HCT116 (cell line): Measurements from ENCODE around the gene NIN. TPM values are rescaled to one million over a fixed set of nuclear protein-coding genes. Genes with fewer than 3 reads are reported as not detected.

Experiments used
- ATAC-seq: fragments of 200-7000 bp; cut with Tn5 transposase; 2 replicates; pipeline ENCODE4 v1.9.1; 2020; ENCODE audit warnings: mild to moderate bottlenecking, moderate library complexity
- BruUV-seq: library from RNA; stranded (reverse); fragments of 400-500 nt; replicated peaks from 2 replicates; lab custom pipeline; 2021; lab: Mats Ljungman, UMichigan
- CTCF ChIA-PET: fragments of 300-600 bp; sonication (Branson Sonifier 250); formaldehyde crosslinking; loops from one replicate; lab custom pipeline; 2021; ENCODE audit warnings: antibody characterized with exemption; lab: Charles Lee
- POLR2A ChIA-PET: fragments of 300-600, 350-600 bp; sonication (Branson Sonifier 250); formaldehyde crosslinking; loops from one replicate; lab custom pipeline; 2021; ENCODE audit warnings: antibody characterized with exemption; lab: Charles Lee
- RAD21 ChIA-PET, 2 experiments: fragments of 300-600 bp; sonication (Branson Sonifier 250); formaldehyde crosslinking; loops; one replicate each; lab custom pipeline; 2023; ENCODE audit warnings: low total read pairs in 2 of 2; ENCODE audit not compliant: uncharacterized antibody in 2 of 2, unreplicated experiment in 2 of 2, low non-redundant PET in 1 of 2; lab: Charles Lee
- DNase-seq: peaks from one replicate; pipeline ENCODE4 v3.0.0-alpha.2; 2010; ENCODE audit warnings: low read depth, low spot score
- H2AFZ ChIP-seq: fragments of 200-600 bp; shearing (Covaris generic), sonication (generic); 2 replicates; pipeline ENCODE4 v1.6.1; 2017; ENCODE audit warnings: low read depth, mixed run types, mixed read lengths, antibody characterized with exemption, low read length; ENCODE audit not compliant: poor library complexity, severe bottlenecking
- H3K27ac ChIP-seq: 2 replicates; pipeline ENCODE4 v1.5.1; 2012; ENCODE audit warnings: low read depth, low read length
- H3K27me3 ChIP-seq: fragments of 200-600 bp; sonication (generic); 2 replicates; pipeline ENCODE4 v1.6.1; 2016; ENCODE audit warnings: mixed run types, low read length, mixed read lengths; ENCODE audit not compliant: insufficient read depth
- H3K36me3 ChIP-seq, 2 experiments: fragments of 200-500 bp in 1 of 2; fragments of 200-600 bp in 1 of 2; sonication (Bioruptor generic) in 1 of 2; sonication (generic) in 1 of 2; 2 replicates each; pipeline versions ENCODE4 v1.5.1 to v1.6.1; 2014 to 2016; ENCODE audit warnings: low read length in 2 of 2, inconsistent platforms in 1 of 2, mixed read lengths in 1 of 2, mixed run types in 1 of 2; ENCODE audit not compliant: insufficient read depth in 2 of 2, control insufficient read depth in 1 of 2
- H3K4me1 ChIP-seq, 2 experiments: fragments of 200-600 bp in 1 of 2; sonication (generic) in 1 of 2; 2 replicates each; pipeline versions ENCODE4 v1.5.1 to v1.6.1; 2012 to 2017; ENCODE audit warnings: low read length in 2 of 2, inconsistent platforms in 1 of 2, mild to moderate bottlenecking in 1 of 2, mixed read lengths in 1 of 2, mixed run types in 1 of 2, moderate library complexity in 1 of 2; ENCODE audit not compliant: insufficient read depth in 2 of 2, control insufficient read depth in 1 of 2
- H3K4me2 ChIP-seq: fragments of 200-600 bp; sonication (generic); 2 replicates; pipeline ENCODE4 v1.6.1; 2017; ENCODE audit warnings: mixed run types, low read length, mixed read lengths
- H3K4me3 ChIP-seq, 2 experiments: fragments of 200-600 bp in 1 of 2; sonication (generic) in 1 of 2; replicated peaks in 1 of 2; 2 replicates each; pipeline ENCODE4 v1.5.1; 2011 to 2016; ENCODE audit warnings: low read length in 2 of 2, control low read depth in 1 of 2, low read depth in 1 of 2, mild to moderate bottlenecking in 1 of 2, mixed read lengths in 1 of 2, mixed run types in 1 of 2
- H3K79me2 ChIP-seq: fragments of 200-600 bp; sonication (generic); 2 replicates; pipeline ENCODE4 v1.6.1; 2017; ENCODE audit warnings: mild to moderate bottlenecking, mixed run types, low read length, moderate library complexity, mixed read lengths; ENCODE audit not compliant: insufficient read depth
- H3K9ac ChIP-seq: fragments of 200-600 bp; sonication (generic); 2 replicates; pipeline ENCODE4 v1.6.1; 2016; ENCODE audit warnings: low read length, mixed read lengths
- H3K9me2 ChIP-seq: fragments of 200-600 bp; sonication (generic), shearing (Covaris generic); 2 replicates; pipeline ENCODE4 v1.6.1; 2017; ENCODE audit warnings: mixed run types, mild to moderate bottlenecking, moderate library complexity; ENCODE audit not compliant: insufficient read depth
- H3K9me3 ChIP-seq, 2 experiments: fragments of 200-500 bp in 1 of 2; fragments of 200-600 bp in 1 of 2; sonication (Bioruptor generic) in 1 of 2; sonication (generic) in 1 of 2; 2 replicates each; pipeline ENCODE4 v1.6.1; 2014 to 2017; ENCODE audit warnings: low read length in 2 of 2, mixed read lengths in 2 of 2, inconsistent platforms in 1 of 2, low read depth in 1 of 2, mild to moderate bottlenecking in 1 of 2, mixed run types in 1 of 2, moderate library complexity in 1 of 2; ENCODE audit not compliant: control insufficient read depth in 1 of 2, insufficient read depth in 1 of 2
- H4K20me1 ChIP-seq: fragments of 200-600 bp; sonication (generic), shearing (Covaris generic); 2 replicates; pipeline ENCODE4 v1.6.1; 2017; ENCODE audit warnings: mixed run types, mild to moderate bottlenecking, moderate library complexity; ENCODE audit not compliant: insufficient read depth
- ATF3 ChIP-seq: IDR thresholded peaks from 2 replicates; pipeline ENCODE4 v1.6.1; 2012
- CBX3 ChIP-seq: IDR thresholded peaks from 2 replicates; pipeline ENCODE4 v1.6.1; 2012; ENCODE audit warnings: low read depth
- CEBPB ChIP-seq: IDR thresholded peaks from 2 replicates; pipeline ENCODE4 v1.6.1; 2012; ENCODE audit warnings: low read depth
- CTCF ChIP-seq, 3 experiments: fragments of 200-600 bp in 1 of 3; sonication (generic) in 1 of 3; IDR thresholded peaks in 2 of 3; conservative IDR thresholded peaks in 1 of 3; 2 replicates each; pipeline ENCODE4 v1.5.1; 2012 to 2017; ENCODE audit warnings: low read depth in 2 of 3, low read length in 2 of 3, antibody characterized with exemption in 1 of 3, borderline replicate concordance in 1 of 3, control low read depth in 1 of 3, mild to moderate bottlenecking in 1 of 3, mixed read lengths in 1 of 3, mixed run types in 1 of 3, moderate library complexity in 1 of 3; ENCODE audit not compliant: insufficient read depth in 1 of 3
- EGR1 ChIP-seq: IDR thresholded peaks from 2 replicates; pipeline ENCODE4 v1.6.1; 2012; ENCODE audit warnings: low read depth
- FOSL1 ChIP-seq: IDR thresholded peaks from 2 replicates; pipeline ENCODE4 v1.6.1; 2012; ENCODE audit warnings: low read depth
- MAX ChIP-seq: IDR thresholded peaks from 2 replicates; pipeline ENCODE4 v1.6.1; 2012
- POLR2AphosphoS5 ChIP-seq: IDR thresholded peaks from 2 replicates; pipeline ENCODE4 v1.6.1; 2011; ENCODE audit warnings: mild to moderate bottlenecking, low read depth, low read length, moderate library complexity
- SIN3A ChIP-seq: IDR thresholded peaks from 2 replicates; pipeline ENCODE4 v1.6.1; 2012; ENCODE audit warnings: low read depth
- TCF7L2 ChIP-seq: IDR thresholded peaks from 2 replicates; pipeline ENCODE4 v1.7.0; 2011; ENCODE audit warnings: borderline replicate concordance, inconsistent platforms; ENCODE audit not compliant: insufficient read depth, insufficient read length; ENCODE audit errors: extremely low read depth
- YY1 ChIP-seq: IDR thresholded peaks from 2 replicates; pipeline ENCODE4 v1.6.1; 2011; ENCODE audit warnings: low read length, low read depth, moderate library complexity, mild to moderate bottlenecking; ENCODE audit not compliant: insufficient replicate concordance; ENCODE audit errors: extremely low read depth
- ZFX ChIP-seq: fragments of 450-650 bp; IDR thresholded peaks from 2 replicates; pipeline ENCODE4 v1.6.1; 2017
- ZNF274 ChIP-seq: fragments of 200-500 bp; sonication (Bioruptor generic); IDR thresholded peaks from 2 replicates; pipeline ENCODE4 v1.6.1; 2014; ENCODE audit warnings: mild to moderate bottlenecking, low read depth, low read length, inconsistent platforms
- intact Hi-C: fragments of 100-400 bp; cut with micrococcal nuclease; formaldehyde crosslinking; loops from 2 replicates; pipeline ENCODE4 v1.10.0; 2022
- total RNA-seq: library from RNA; stranded (reverse); gene quantifications from one replicate; pipeline ENCODE4 v1.2.1, GENCODE V29; 2021; ENCODE audit not compliant: unreplicated experiment

Gene NIN
- total RNA-seq, 1 experiment from 2014 or later, result 39.6 TPM

- Histone ChIP-seq H3K27me3 (no peaks in the 10 kb centered on the region), H3K4me3 (no peak overlapping the region), H2AFZ (no peak overlapping the region), H3K9ac (no peak overlapping the region), H3K9me3 (peaks cover 5 to 6% of the 10 kb centered on the region in 2 experiments; a peak in 2 of 4 replicates), H3K79me2 (no peaks in the 10 kb centered on the region), H3K9me2 (no peaks in the 10 kb centered on the region), H3K27ac (no peak overlapping the region), H3K36me3 (peaks cover 21 to 39% of the 10 kb centered on the region in 2 experiments), H4K20me1 (no peaks in the 10 kb centered on the region), H3K4me2 (no peak overlapping the region), H3K4me1 (no peaks in the 10 kb centered on the region)
- intact Hi-C loops, result no loop called here
- RAD21 ChIA-PET, result no interaction called here
- TF ChIP-seq POLR2AphosphoS5 (no peak), YY1 (no peak), MAX (no peak), ZFX (no peak), EGR1 (no peak), CEBPB (no peak), TCF7L2 (no peak), ATF3 (no peak), CBX3 (no peak), SIN3A (no peak), CTCF (IDR thresholded peaks at IDR 0.05 in 2 of 3, conservative IDR thresholded peaks at IDR 0.05 in 1 of 3; ENCODE audit: borderline replicate concordance in 1 of 3, insufficient read depth in 1 of 3, low read depth in 2 of 3, low read length in 2 of 3) (no peak), ZNF274 (no peak), FOSL1 (no peak)
- ATAC-seq (no peak), DNase-seq (no peak)
- POLR2A ChIA-PET, result no interaction called here
- BruUV-seq, result no TSS peak
- CTCF ChIA-PET, result no interaction called here
These were observed 105.2 kb downstream of the NIN start for GRCh38 chr14:50725761-50726160.
